UCSD-AML1 (cell line): Measurements from ENCODE around the gene ZNRF1.
"Not testable (repeated sequence)": the region's sequence is repeated elsewhere in the genome, so short reads cannot be mapped to it uniquely, and the experiment has no call there.

Experiments
- DNase-seq: peaks from one replicate; lab custom pipeline; 2025; ENCODE audit not compliant: unreplicated experiment; lab: John Stamatoyannopoulos, UW

ZNRF1 gene

GRCh38 chr16:75111514-75111940, 112.7 kb downstream of the ZNRF1 start:
- DNase-seq: no peak

- peak; percentile 58 for DNase-seq
Measured at GRCh38 chr16:75111961-75112733, 113.3 kb downstream of the ZNRF1 start.

DNA sequence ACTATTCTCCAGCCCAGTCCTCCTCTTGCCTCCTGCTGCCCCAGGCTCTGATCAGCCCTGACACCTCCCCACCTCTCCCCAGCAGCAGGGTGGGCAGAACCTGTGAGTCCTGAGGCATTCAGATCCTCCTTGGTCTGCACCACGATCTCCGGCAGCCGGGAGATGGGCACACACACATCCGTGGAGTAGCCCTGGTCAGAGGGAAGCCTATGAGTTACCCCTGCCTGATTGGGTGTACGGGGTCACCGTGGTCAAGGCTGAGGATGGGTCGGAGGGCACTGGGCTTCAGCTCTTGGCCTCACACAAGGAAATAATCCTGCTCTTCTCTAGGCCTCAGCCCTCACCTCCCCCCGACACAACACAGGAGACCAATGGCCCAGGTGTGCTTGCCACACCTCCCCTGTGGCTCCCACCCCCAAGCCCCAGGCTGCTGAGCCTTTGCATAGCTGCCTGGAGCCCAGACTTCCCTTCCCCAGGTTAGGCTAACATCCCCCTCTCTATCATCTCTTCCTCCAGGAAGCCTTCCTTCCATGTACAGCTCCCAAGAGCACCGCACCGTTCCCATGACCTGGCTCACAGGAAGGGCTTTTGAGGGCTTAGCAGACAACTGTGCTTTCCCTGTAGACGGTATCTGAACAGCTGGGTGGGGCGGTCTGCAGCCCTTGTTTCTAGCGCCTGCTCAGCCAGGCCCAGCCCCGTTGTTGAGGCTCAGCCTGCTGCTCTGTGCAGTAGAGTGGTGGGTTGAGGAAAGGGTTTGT, 114.1 kb downstream of the ZNRF1 start:
- DNase-seq: no peak

DNA sequence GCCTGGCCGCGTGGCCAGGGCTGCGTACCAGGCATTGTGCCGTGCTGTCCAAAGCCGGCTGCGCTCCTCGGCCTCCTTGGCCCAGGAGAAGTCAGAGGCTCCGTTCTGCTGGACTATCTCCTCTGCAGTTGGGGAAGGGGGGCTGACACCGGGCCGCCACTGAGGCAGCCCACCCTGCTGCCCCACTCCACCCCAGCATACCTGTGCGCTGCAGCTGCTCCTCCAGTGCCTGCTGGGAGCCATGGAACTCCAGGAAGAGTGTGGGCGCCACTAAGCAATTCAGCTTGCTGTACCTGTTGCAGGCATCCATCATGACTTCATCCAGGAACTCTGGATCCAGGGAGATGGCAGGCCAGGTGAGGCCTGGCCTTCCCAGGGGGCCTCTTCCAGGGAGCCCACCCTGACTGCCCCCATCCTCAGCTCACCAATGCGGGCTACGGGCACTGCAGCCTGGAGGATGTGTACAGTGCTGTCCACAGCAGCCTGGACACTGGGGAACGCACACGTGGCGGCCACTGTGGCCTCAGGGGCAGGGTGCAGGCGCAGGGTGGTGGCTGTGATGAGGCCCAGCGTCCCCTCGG, 114.8 kb downstream of the ZNRF1 start:
- DNase-seq: no peak

DNA sequence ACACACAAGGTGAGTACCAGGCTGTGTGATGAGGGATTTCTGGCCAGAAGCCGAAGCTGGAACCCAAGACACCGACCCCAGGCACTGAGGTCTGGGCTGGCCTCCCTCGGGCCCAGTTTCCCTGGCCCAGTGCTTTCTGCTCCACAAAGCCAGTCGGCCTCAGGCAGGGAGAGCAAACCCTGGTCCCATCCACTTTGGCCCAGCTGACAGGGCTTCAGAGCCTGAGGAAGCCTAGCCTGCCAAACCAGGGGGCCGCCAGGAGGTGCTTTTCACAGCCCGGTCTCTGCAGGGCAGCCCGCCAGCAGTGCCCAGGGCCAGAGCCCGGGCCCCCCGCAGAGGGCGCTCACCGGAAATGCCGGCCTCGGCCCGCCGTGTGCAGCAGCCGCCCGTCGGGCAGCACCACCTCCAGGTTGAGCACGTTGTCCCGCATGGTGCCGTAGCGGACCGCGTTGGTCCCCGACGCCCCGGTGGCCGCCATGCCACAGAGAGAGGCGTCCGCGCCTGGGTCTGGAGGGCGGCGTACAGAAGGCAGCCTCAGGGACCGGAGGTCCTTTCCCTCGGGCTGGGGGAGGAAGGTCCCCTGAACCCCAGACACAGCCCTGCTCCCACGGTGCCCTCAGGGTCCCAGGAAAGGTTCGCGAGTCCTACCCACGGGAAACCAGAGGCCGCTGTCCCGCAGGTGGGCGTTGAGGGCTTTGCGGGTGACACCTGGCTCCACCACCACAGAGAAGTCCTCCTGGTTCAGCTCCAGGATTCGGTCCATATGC, 115.5 kb downstream of the ZNRF1 start:
- no peak for DNase-seq

DNA sequence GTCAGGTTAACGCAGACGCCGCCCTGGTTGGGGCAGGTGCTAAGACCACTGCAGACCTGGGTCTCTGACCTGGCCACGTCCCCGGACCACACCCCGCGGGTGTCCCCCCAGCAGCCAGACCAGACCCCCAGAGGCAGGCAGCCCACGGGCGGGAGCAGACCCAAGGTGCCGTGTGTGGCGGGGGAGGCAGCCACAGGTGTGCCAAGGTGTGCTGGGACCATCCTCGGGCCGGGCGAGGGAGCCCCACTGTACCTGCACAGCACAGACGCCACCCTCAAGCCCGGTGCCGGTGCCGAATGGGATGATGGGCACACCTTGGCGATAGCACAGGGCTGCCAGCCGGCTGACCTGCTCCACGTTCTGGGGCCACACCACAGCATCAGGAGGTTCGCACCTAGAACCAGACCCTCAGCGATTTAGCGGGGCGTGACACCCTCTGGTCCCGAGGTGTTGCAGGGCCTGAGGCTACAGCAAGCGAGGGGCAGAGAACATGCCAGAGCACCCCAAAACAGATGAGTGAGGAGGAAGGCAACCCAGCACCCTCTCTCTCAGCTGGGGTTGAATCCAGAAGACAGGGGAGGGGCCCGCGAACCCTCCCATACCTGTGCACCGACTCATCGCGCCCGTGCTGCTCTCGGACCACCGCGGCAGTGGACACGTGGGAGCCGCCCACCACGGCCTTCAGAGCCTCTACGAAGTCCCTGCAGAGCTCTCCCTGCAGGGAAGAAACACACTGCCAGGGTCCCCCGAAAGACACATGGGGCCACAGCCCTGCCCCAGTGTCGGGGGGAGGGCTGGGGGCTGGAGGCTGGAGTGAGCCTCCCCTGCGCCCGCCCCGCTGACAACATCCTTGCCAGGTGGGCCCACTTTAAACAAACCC, 116.4 kb downstream of the ZNRF1 start:
- DNase-seq: no peak

- DNase-seq: peak; percentile 50
Measured at GRCh38 chr16:75116081-75116910, 117.5 kb downstream of the ZNRF1 start, which contains the start of gene LDHD. Gene LDHD, minus strand, starts transcription at chr16:75116780. Its CDS starts 60 bp downstream, at chr16:75116720.

DNA sequence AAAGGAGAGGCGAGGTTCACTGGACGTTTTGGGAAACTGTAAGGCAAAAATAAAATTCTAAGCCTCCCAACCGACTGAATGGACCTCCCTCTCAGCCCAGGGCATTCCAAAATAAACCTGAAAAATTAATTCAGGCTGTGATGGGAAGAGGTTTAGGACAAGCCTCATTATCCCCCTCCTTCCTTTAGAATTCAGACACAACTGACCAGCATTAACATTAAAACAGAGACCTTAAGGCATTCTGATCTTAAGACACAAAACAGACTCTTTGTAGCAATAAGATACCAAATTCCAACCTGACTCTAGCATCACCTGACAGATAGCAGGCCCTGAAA, 118.1 kb downstream of the ZNRF1 start:
- no peak for DNase-seq

DNA sequence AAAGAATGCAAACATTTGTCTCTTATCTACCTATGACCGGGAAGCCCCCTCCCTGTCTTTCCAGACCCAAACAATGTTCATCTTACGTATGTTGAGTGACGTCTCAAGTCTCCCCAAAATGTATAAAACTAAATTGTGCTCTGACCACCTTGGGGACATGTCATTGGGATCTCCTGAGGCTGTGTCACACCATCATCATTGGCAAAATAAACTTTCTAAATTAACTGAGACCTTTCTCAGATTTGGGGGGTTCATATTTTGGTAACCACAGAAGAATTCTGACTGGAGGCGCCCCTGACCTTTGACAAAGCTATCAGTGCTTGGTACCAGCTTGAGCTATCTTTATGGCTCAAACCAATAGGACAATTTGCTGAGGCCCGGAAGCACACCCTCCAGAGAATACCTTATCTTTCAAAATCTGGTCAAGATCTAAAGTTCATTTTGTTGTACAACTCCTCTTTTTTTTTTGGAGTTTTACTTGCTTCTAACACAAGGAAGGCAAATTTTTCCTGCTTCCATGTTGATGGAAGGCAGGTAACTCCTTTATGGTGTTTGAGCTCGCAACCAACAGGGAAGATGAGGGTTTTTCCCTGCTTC, 120.2 kb downstream of the ZNRF1 start:
- DNase-seq: no peak

DNA sequence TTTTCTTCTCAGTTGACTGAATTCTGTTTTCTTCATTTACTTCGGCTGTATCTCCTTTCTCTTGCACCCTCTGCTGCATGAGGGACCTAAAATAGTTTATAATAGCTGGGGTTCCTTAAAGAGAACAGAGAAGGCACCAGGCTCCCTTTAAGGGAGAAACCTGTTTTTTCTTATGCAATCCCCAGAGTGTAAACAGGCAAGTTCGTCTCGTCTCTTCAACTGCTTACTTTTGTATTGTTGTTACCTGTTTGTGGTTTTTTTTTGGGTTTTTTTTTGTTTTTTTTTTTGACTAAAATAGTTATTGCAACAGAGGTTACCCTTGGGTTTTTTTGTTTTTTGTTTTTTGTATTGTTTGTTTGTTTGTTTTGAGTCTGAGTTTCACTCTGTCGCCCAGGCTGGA, 121.4 kb downstream of the ZNRF1 start:
- no peak for DNase-seq

DNA sequence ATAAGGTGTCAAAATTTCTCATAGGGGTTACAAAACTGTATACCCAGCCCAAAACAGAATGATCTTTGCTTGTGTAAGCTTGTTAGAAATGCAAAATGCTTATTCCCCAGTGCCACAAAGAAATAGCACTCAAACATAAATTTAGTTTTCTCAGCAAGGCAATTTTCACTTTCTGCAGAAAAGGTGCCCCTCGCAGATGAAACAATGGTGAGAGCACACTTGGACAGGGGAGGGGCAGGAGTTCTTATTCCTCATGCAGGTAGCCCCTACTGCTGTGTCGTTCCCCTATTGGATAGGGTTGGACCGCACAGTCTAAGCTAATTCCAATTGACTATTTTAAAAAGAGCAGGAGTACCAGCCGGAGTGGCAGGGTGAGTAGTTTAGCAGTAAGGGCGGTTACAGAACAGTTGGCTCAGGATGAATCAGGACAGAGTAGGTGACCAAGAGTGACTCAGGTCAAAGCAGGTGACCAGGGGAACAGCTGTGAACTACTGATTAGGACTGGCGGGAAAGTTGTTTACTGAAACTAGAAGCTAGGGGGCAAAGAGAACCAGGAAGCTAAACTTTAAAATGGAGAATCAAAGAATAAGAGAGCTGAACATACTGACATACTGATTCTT, 123.2 kb downstream of the ZNRF1 start:
- DNase-seq: no peak

- no peak for DNase-seq
Measured at GRCh38 chr16:75122609-75123008, 123.8 kb downstream of the ZNRF1 start.

GRCh38 chr16:75127713-75128415, 129.0 kb downstream of the ZNRF1 start:
- no peak for DNase-seq

DNA sequence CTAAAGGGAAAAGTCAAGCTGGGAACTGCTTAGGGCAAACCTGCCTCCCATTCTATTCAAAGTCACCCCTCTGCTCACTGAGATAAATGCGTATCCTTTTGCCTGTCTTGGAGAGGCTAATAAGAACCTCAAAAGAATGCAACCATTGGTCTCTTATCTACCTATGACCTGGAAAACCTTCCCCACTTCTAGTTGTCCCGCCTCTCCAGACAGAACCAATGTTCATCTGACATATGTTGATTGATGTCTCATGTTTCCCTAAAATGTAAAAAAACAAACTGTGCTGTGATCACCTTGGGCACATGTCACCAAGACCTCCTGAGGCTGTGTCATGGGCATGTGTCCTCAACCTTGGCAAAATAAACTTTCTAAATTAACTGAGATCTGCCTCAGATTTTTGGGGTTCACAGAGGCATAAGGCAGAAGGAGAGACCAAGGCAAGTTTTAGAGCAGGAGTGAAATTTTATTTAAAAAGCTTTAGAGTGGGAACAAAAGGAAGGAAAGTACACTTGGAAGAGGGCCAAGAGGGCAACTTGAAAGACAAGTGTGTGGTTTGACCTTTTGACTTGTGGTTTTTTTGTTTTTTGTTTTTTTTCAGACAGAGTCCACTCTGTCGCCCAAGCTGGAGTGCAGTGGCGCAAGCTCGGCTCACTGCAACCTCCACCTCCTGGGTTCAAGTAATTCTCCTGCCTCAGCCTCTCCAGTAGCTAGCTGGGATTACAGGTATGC, 130.8 kb downstream of the ZNRF1 start:
- DNase-seq: not testable (repeated sequence)

DNA sequence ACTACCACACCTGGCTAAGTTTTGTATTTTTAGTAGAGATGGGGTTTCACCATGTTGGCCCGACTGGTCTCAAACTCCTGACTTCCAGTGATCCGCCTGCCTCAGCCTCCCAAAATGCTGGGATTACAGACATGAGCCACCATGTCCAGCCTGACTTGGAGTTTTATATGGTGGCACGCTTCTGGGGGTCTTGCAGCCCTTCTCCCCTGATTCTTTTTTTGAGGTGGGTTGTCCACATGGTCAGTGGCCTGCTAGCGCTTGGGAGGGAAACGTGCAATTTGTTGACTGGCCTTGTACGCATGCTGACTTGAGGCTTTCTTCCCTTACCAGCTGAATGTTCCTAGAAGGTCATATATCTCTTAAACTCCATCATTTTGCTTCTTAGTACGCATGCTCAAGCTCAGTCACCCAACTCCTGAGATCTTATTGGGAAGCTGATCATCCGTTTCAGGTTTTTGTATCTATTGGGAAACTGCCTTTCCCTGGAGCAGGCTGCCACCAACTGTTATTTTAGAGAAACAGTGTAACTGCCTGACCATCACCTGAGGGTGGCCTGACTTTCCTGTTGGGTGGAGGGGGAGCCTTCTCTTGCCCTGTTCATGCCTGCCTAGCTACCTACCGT, 131.4 kb downstream of the ZNRF1 start:
- DNase-seq: no peak

- DNase-seq: no peak
Measured at GRCh38 chr16:75131081-75131480, 132.3 kb downstream of the ZNRF1 start.

DNA sequence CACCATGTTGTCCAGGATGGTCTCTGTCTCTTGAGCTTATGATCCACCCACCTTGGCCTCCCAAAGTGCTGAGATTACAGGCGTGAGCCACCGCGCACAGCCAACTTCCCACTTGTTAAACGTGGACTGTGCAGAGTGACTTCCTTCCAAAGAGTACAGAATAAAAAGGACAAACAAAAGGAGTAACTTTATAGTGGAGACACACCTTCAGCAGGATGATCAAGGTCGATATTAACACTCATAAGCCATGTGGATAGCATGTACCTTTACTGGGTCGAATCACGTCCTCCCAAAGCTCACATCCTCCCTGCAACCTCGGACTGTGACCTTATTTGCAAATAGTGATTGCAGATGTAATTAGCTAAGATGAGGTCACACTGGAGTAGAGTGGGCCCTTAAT, 139.4 kb downstream of the ZNRF1 start:
- no peak for DNase-seq
